AG20443 (cell line): ENCODE results near the gene USP17L21.
"Not testable (repeated sequence)": the region's sequence is repeated elsewhere in the genome, so short reads cannot be mapped to it uniquely, and the experiment has no call there.

Experiments
- DNase-seq: peaks from one replicate; pipeline ENCODE4 v3.0.0; 2012; ENCODE audit warnings: low spot score, mixed read lengths

USP17L21 gene

GRCh38 chr4:9262572-9262971 is at the start of gene USP17L21:
TSS of gene USP17L21 (plus strand) at chr4:9262872. CDS start at chr4:9262872, 0 bp downstream.
- not testable (repeated sequence) for DNase-seq

GRCh38 chr4:9214701-9215100 is 48.0 kb upstream of the USP17L21 start:
- DNase-seq = not testable (repeated sequence)

- DNase-seq = not testable (repeated sequence)
These were observed 47.6 kb upstream of the USP17L21 start, which contains the start of gene USP17L11 for GRCh38 chr4:9215105-9215504. TSS of gene USP17L11 (plus strand) at chr4:9215405. CDS start at chr4:9215405, 0 bp downstream.

- DNase-seq = not testable (repeated sequence)
These were observed 42.8 kb upstream of the USP17L21 start, which contains the start of gene USP17L12 for GRCh38 chr4:9219852-9220251. TSS of gene USP17L12 (plus strand) at chr4:9220152. CDS start at chr4:9220152, 0 bp downstream.

- not testable (repeated sequence) for DNase-seq
These were observed 38.1 kb upstream of the USP17L21 start, which contains the start of gene USP17L13 for GRCh38 chr4:9224596-9224995. TSS of gene USP17L13 (plus strand) at chr4:9224896. CDS start at chr4:9224896, 0 bp downstream.

- DNase-seq = not testable (repeated sequence)
These were observed 32.4 kb upstream of the USP17L21 start for GRCh38 chr4:9230249-9230648.

GRCh38 chr4:9234085-9234484 is 28.6 kb upstream of the USP17L21 start, which contains the start of gene USP17L15:
TSS of gene USP17L15 (plus strand) at chr4:9234385. CDS start at chr4:9234385, 0 bp downstream.
- not testable (repeated sequence) for DNase-seq

GRCh38 chr4:9238461-9238860 is 24.2 kb upstream of the USP17L21 start:
- not testable (repeated sequence) for DNase-seq

- DNase-seq = not testable (repeated sequence)
These were observed 19.1 kb upstream of the USP17L21 start, which contains the start of gene USP17L17 for GRCh38 chr4:9243579-9243978. TSS of gene USP17L17 (plus strand) at chr4:9243879. CDS start at chr4:9243879, 0 bp downstream.

- DNase-seq = not testable (repeated sequence)
These were observed 14.6 kb upstream of the USP17L21 start, which contains the start of gene USP17L18 for GRCh38 chr4:9247953-9248680. TSS of gene USP17L18 (plus strand) at chr4:9248630. CDS start at chr4:9248630, 0 bp downstream.

- DNase-seq = not testable (repeated sequence)
These were observed 9.6 kb upstream of the USP17L21 start, which contains the start of gene USP17L19 for GRCh38 chr4:9253078-9253477. TSS of gene USP17L19 (plus strand) at chr4:9253378. CDS start at chr4:9253378, 0 bp downstream.

GRCh38 chr4:9257824-9258223 is 4.8 kb upstream of the USP17L21 start, which contains the start of gene USP17L20:
TSS of gene USP17L20 (plus strand) at chr4:9258124. CDS start at chr4:9258124, 0 bp downstream.
- DNase-seq = not testable (repeated sequence)

GRCh38 chr4:9267319-9267718 is 4.6 kb downstream of the USP17L21 start, which contains the start of gene USP17L22:
TSS of gene USP17L22 (plus strand) at chr4:9267619. CDS start at chr4:9267619, 0 bp downstream.
- not testable (repeated sequence) for DNase-seq

- not testable (repeated sequence) for DNase-seq
These were observed 9.0 kb downstream of the USP17L21 start for GRCh38 chr4:9271719-9272118.
